Measurements from ENCODE around the gene RGS19. TPM values are rescaled to one million over a fixed set of nuclear protein-coding genes. Genes with fewer than 3 reads are reported as not detected.

RGS19 gene, protein sequence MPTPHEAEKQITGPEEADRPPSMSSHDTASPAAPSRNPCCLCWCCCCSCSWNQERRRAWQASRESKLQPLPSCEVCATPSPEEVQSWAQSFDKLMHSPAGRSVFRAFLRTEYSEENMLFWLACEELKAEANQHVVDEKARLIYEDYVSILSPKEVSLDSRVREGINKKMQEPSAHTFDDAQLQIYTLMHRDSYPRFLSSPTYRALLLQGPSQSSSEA
- 0.36 TPM in 1 of 2 replicates, not detected in the other for polyA plus RNA-seq

DNA sequence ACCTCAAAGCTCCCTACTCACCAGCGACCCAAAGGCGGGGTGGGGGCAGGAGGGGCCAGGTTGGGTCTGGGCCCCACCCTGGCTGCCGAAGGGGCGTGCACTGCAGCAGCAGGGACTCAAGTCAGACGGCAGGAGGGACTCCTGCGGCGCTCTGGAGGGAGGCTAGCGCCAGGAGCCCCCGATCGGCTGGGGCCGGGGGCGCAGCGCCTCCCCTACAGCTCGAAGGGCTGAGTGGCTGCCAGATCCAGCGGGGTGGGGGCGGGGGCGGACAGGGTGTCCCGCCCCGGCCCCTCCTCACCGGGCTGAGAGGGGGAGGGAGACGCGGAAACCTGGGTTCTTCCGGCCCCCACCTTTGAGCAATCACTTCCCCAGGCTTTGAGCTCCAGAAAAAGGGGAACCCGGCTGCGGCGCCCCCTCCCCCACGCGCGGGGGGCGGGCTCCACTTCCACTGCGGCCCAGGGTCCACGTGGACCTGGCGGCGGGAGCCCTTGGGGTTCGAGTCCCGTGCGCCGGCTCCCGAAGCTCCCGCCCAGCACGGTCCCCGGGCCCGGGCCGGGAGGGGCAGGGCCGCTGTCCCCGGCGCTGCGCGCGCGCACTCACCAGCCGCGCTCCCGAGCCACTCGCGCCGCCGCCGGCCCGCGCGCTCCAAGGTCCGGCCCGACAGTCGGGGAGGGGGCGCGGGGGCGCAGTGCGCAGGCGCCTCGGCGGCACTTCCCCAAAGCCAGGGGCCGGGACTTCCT, at the start of gene RGS19:
RGS19 (minus strand) TSS at position 246 of the 740 bp plus-strand sequence. CDS start 2,632 bp downstream, outside the sequence.

DNA sequence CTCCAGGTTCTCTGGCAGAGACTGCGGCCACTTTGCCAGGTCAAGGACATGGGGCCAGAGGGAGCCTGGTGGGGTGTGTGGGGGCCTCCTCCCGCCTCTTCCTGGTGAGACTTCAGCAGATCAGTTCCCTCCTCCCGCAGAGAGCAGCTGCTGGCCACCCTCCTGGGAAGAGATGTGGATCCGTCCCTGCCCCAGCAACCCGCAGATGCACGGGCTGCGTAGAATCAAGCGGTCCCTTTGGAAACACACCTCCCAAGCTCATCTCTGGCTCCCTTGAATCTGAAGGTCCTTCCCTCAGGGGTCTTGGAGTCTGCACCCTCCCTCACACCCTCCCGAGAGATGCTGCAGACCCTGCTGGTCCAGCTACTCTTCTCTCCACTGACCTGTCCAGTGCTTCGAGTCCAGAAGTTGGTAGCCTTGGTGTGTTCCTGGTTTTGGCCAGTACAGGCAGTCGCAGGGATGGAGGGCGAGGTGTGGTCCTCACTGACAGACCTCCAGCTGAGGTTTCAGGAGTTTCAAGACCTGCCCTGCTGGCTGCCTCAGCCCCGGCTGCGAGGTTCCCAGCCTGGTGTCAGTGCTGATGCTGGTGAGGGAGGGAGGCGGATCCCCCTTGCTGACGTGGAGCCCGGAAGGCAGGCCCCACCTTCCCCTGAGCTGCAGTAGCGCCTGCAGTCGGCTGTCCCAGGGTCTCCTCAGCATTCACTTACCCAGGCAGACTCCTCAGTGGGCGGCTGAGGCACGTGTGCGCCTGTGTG, 27.8 kb upstream of the RGS19 start, which contains the start of gene NPBWR2:
NPBWR2 (minus strand) TSS at position 585 of the 755 bp plus-strand sequence. CDS start 734 bp downstream, outside the sequence.

DNA sequence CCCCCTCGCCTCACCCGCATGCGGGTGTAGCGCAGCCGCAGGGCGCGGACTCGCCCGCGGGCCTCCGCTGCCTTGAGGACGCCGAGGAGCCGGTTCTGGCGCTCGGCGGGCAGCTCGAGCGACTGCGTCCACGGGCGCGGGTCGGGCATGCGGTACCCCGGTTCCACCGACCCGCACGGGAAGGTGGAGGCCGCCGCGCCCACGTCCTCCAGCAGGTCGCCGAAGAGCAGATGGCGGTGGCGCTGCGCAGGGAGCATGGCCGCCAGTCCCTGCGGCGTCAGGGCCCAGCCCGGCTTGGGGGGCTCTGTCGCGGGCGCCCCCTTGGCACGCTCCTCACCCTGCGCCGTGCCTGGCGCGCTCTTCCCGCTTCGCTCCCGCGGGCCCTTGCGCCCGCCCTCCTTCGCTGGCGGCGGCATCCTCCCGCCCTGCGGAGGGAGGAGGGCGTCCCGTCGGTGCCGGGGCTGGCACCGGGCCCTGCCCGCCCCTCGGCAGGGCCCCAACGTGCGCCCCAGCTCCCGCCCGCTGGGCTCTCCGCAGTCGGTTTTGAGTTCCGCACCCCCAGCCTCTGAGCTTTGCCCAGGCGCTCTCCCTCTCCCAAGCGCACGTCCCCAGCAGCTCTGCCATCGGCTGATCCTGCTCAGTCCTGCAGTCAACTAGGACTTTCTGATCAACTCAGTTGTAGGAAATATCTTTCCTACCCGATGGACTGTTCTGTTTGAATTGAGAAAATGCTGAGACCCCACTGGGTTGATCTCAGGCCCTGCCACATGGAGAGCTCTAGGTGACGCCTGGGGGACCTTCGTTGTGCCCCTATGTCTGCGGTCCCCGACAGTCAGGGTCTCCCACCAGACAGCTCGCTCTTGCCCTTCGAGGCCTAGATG, 4.7 kb upstream of the RGS19 start, which contains the start of gene LKAAEAR1:
LKAAEAR1 (minus strand) TSS at position 595 of the 881 bp plus-strand sequence; CDS start at position 416, 179 bp downstream.

DNA sequence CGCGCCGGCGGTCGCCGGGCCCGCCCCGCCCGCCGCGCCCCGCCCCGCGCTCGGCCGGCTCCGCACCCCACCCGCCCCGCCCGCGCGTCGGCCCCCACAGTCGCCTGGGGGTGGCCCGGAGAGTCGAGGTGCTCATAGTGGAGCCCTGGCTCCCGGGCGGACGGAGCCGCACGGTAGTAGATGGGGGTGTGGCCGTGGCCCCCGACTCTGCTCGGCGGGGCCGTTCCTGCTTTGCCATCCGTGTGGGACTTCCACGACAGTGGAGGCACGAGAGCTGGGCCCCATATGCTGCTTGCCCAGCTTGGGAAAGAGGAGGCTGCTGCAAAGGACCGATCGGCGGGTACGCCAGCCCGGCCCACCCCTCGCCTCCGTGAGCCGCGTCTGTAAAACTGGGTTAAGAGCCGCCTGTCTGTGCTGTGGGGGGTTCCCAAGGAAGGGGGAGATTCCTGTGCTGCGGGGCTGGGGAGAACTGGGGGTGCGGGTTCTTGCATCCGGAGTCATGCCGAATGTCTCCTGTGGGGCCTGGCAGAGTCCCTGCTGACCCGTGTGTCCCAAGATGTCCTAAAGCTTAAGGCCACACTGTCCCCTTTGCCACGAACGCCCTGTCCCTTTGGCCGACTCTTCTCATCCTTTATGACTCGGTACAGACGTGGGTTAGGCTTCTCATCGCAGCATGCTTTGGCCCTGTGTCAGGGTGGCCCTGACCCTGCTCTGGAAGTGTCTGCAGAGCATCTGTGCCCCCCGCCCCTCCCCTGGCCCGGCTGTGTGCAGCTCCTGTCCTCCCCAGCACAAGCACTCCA, 895 bp upstream of the RGS19 start, which contains the start of gene OPRL1:
OPRL1 (plus strand) TSS at position 70 of the 800 bp plus-strand sequence. CDS start 12,639 bp downstream, outside the sequence.

DNA sequence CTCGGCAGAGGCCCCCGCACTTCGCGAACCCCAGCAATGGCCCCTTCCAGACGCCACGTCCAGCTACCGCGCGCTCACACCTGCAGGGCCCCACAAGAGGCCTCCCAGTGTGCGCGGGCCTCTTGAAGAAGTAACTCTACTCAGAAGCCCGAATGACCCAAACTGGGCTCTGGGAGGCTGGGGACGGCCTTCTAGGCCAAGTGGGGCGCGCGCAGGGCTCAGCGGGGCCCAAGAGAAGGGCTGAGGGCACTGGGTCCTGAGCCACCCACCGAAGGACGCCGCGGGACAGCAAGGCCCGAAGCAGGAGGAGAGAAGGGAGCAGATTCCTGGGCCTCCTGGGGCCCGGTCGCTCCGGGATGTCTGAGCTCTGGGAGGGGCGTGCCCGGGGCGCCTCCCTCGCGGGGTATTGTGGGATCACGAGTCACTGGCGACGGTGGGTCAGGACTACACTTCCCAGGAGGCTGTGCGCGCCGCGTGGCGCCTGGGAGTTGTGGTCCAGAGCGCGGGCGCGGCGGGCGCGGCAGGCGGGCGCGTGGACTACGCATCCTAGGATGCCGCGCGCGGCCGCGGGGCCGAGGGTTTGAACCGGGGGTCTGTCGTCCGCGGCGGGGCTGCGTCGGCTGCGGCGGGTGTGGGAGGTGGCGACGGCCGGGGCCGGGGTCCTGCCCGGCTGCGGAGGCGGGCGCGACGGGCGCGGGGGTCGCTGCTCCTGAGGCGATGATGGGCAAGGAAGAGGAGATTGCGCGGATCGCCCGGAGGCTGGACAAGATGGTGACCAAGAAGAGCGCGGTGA, 16.5 kb downstream of the RGS19 start, which contains the start of gene TCEA2:
TCEA2 (plus strand) TSS at position 603 of the 793 bp plus-strand sequence; CDS start at position 718, 115 bp downstream.

DNA sequence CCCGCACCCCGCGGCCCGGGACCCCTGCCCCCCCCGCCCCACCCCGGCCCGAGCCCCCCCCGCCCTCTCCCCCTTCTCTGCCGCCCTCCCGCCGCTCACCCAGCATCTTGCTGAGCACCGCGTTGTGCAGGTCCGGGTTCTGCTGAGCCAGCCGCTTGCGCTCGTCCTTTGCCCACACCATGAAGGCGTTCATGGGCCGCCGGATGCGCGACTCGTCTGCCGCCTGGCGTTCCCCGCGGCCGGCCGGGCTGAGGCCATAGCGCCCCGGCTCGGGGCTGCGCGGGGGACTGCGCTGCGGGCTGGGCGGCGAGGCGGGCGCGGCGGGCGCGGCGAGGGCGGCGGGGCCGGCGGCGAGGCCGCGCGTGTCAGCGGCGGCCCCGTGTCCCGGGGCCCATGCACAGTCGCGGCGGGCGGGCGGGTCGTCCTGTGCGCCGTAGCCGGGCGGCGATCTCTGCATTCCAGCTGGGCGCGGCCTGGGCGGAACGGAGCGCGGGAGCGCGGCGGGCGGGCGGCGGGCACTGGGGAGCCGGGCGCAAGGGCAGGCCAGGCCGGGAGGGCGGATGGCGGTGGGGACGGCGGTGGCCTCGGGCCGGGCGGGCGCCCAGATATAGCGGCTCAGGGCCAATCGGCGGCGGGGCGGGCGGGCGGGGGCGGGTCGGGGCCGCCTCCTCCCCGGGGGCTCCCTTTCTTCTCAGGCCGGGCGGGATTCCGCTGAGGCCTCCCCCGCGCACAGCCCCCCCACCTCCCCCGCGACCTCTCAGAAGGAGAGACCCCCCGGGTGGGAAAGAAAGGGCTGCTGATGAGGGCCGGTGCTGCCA, 30.0 kb downstream of the RGS19 start, which contains the start of gene SOX18:
SOX18 (minus strand) TSS at position 580 of the 818 bp plus-strand sequence; CDS start at position 457, 123 bp downstream.

DNA sequence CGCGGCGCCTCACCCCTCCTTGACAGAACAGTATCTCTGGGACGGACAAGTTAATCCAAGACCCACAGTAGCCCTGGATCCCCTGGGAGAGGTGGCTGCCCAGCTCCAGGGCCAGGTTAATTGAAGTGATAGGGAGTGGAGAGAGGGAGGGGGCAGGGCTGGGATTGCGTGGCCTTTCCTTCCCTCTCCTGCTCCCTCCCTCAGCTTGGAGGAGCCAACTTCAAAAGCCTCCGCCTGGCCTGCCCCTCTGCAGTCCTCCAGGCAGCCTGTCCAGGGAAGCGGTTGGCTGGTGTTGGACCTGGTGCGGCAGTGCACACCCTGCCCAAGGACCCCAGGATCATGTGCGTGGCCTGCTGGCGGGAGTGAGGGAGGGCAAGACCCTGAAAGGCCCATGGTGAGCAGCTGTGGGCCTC, 43.4 kb downstream of the RGS19 start, which contains the start of gene C20orf204:
C20orf204 (plus strand) TSS at position 250 of the 413 bp plus-strand sequence; CDS start at position 392, 142 bp downstream.

Other genes with a start within 250 kb of the RGS19 start
- gene ZBTB46, start 248.3 kb downstream of the RGS19 start, polyA plus RNA-seq = 2.8 and 6.3 TPM in 2 replicates
- not detected in 2 replicates for gene ABHD16B, start 218.0 kb downstream of the RGS19 start, polyA plus RNA-seq
- gene TPD52L2, start 214.2 kb downstream of the RGS19 start, polyA plus RNA-seq = 7.6 and 9.1 TPM in 2 replicates
- 8.3 and 9.6 TPM in 2 replicates for gene DNAJC5, start 184.4 kb downstream of the RGS19 start, polyA plus RNA-seq
- 3.1 and 5.6 TPM in 2 replicates for gene UCKL1, start 123.1 kb downstream of the RGS19 start, polyA plus RNA-seq
- gene ZNF512B, start 109.6 kb downstream of the RGS19 start, polyA plus RNA-seq = 0.05 and 0.06 TPM in 2 replicates
- gene SAMD10, start 99.9 kb downstream of the RGS19 start, polyA plus RNA-seq = 0.25 and 0.73 TPM in 2 replicates
- gene PRPF6, start 98.4 kb downstream of the RGS19 start, polyA plus RNA-seq = 11.7 and 17.3 TPM in 2 replicates
- not detected in 2 replicates for gene C20orf204, start 43.3 kb downstream of the RGS19 start, polyA plus RNA-seq
- 0.29 TPM in 1 of 2 replicates, not detected in the other for gene SOX18, start 29.9 kb downstream of the RGS19 start, polyA plus RNA-seq
- 42.6 and 72.7 TPM in 2 replicates for gene TCEA2, start 16.3 kb downstream of the RGS19 start, polyA plus RNA-seq
- gene OPRL1, start 564 bp upstream of the RGS19 start, polyA plus RNA-seq = 0.13 TPM in 1 of 2 replicates, not detected in the other
- not detected in 2 replicates for gene LKAAEAR1, start 4.9 kb upstream of the RGS19 start, polyA plus RNA-seq
- gene NPBWR2, start 28.0 kb upstream of the RGS19 start, polyA plus RNA-seq = not detected in 2 replicates
- gene MYT1, start 84.9 kb upstream of the RGS19 start, polyA plus RNA-seq = 0.75 and 2.0 TPM in 2 replicates
- gene PCMTD2, start 176.2 kb upstream of the RGS19 start, polyA plus RNA-seq = 20.9 and 22.6 TPM in 2 replicates

Measured in Purkinje cell (primary cell).